ENCODE data around the gene TRIM33.

The TRIM33 gene

GRCh38 chr1:114540272-114540671 lies 29.3 kb upstream of the TRIM33 start:
- Histone ChIP-seq H3K4me3 (ENCODE audit: low read length) (no peak overlapping the region), H3K36me3 (ENCODE audit: control insufficient read depth, insufficient read depth, low read length) (no peaks in the 10 kb centered on the region), H3K9ac (ENCODE audit: low read length) (no peak overlapping the region), H3K4me1 (ENCODE audit: control insufficient read depth, insufficient read depth, low read length) (no peaks in the 10 kb centered on the region), H3K9me3 (ENCODE audit: control insufficient read depth, low read length) (no peaks in the 10 kb centered on the region), H3K27me3 (ENCODE audit: control insufficient read depth, insufficient read depth, low read length) (no peaks in the 10 kb centered on the region)

GRCh38 chr1:114536043-114536442 lies 25.0 kb upstream of the TRIM33 start:
- Histone ChIP-seq H3K27me3 (ENCODE audit: control insufficient read depth, insufficient read depth, low read length) (no peaks in the 10 kb centered on the region), H3K9ac (ENCODE audit: low read length) (no peak overlapping the region), H3K4me3 (ENCODE audit: low read length) (no peak overlapping the region), H3K36me3 (ENCODE audit: control insufficient read depth, insufficient read depth, low read length) (no peaks in the 10 kb centered on the region), H3K4me1 (ENCODE audit: control insufficient read depth, insufficient read depth, low read length) (no peaks in the 10 kb centered on the region), H3K9me3 (ENCODE audit: control insufficient read depth, low read length) (no peaks in the 10 kb centered on the region)

- no peak overlapping the region for H3K4me3 ChIP-seq (ENCODE audit: low read length)
- no peaks in the 10 kb centered on the region for H3K36me3 ChIP-seq (ENCODE audit: control insufficient read depth, insufficient read depth, low read length)
- no peaks in the 10 kb centered on the region for H3K9me3 ChIP-seq (ENCODE audit: control insufficient read depth, low read length)
- no peaks in the 10 kb centered on the region for H3K27me3 ChIP-seq (ENCODE audit: control insufficient read depth, insufficient read depth, low read length)
- no peaks in the 10 kb centered on the region for H3K4me1 ChIP-seq (ENCODE audit: control insufficient read depth, insufficient read depth, low read length)
- H3K9ac ChIP-seq (ENCODE audit: low read length), result no peak overlapping the region
Observed at GRCh38 chr1:114535401-114535800, 24.4 kb upstream of the TRIM33 start.

GRCh38 chr1:114531094-114531493 lies 20.1 kb upstream of the TRIM33 start:
- Histone ChIP-seq H3K27me3 (ENCODE audit: control insufficient read depth, insufficient read depth, low read length) (no peaks in the 10 kb centered on the region), H3K9ac (ENCODE audit: low read length) (no peak overlapping the region), H3K36me3 (ENCODE audit: control insufficient read depth, insufficient read depth, low read length) (no peaks in the 10 kb centered on the region), H3K9me3 (ENCODE audit: control insufficient read depth, low read length) (no peaks in the 10 kb centered on the region), H3K4me1 (ENCODE audit: control insufficient read depth, insufficient read depth, low read length) (no peaks in the 10 kb centered on the region), H3K4me3 (ENCODE audit: low read length) (no peak overlapping the region)

- no peaks in the 10 kb centered on the region for H3K36me3 ChIP-seq (ENCODE audit: control insufficient read depth, insufficient read depth, low read length)
- H3K27me3 ChIP-seq (ENCODE audit: control insufficient read depth, insufficient read depth, low read length), result no peaks in the 10 kb centered on the region
- H3K9me3 ChIP-seq (ENCODE audit: control insufficient read depth, low read length), result no peaks in the 10 kb centered on the region
- H3K4me3 ChIP-seq (ENCODE audit: low read length), result no peak overlapping the region
- H3K9ac ChIP-seq (ENCODE audit: low read length), result no peak overlapping the region
- H3K4me1 ChIP-seq (ENCODE audit: control insufficient read depth, insufficient read depth, low read length), result no peaks in the 10 kb centered on the region
Observed at GRCh38 chr1:114530224-114530623, 19.2 kb upstream of the TRIM33 start.

- H3K27me3 ChIP-seq (ENCODE audit: control insufficient read depth, insufficient read depth, low read length), result no peaks in the 10 kb centered on the region
- no peak overlapping the region for H3K4me3 ChIP-seq (ENCODE audit: low read length)
- H3K9ac ChIP-seq (ENCODE audit: low read length), result no peak overlapping the region
- no peaks in the 10 kb centered on the region for H3K36me3 ChIP-seq (ENCODE audit: control insufficient read depth, insufficient read depth, low read length)
- H3K9me3 ChIP-seq (ENCODE audit: control insufficient read depth, low read length), result no peaks in the 10 kb centered on the region
- no peaks in the 10 kb centered on the region for H3K4me1 ChIP-seq (ENCODE audit: control insufficient read depth, insufficient read depth, low read length)
Observed at GRCh38 chr1:114524944-114525343, 13.9 kb upstream of the TRIM33 start.

- Histone ChIP-seq H3K4me3 (ENCODE audit: low read length) (no peak overlapping the region), H3K27me3 (ENCODE audit: control insufficient read depth, insufficient read depth, low read length) (no peaks in the 10 kb centered on the region), H3K9me3 (ENCODE audit: control insufficient read depth, low read length) (no peaks in the 10 kb centered on the region), H3K36me3 (ENCODE audit: control insufficient read depth, insufficient read depth, low read length) (no peaks in the 10 kb centered on the region), H3K9ac (ENCODE audit: low read length) (no peak overlapping the region), H3K4me1 (ENCODE audit: control insufficient read depth, insufficient read depth, low read length) (no peaks in the 10 kb centered on the region)
Observed at GRCh38 chr1:114522264-114522575, 11.2 kb upstream of the TRIM33 start.

- H3K4me3 ChIP-seq (ENCODE audit: low read length), result no peak overlapping the region
- no peak overlapping the region for H3K9ac ChIP-seq (ENCODE audit: low read length)
- no peaks in the 10 kb centered on the region for H3K4me1 ChIP-seq (ENCODE audit: control insufficient read depth, insufficient read depth, low read length)
- no peaks in the 10 kb centered on the region for H3K27me3 ChIP-seq (ENCODE audit: control insufficient read depth, insufficient read depth, low read length)
- H3K36me3 ChIP-seq (ENCODE audit: control insufficient read depth, insufficient read depth, low read length), result no peaks in the 10 kb centered on the region
- H3K9me3 ChIP-seq (ENCODE audit: control insufficient read depth, low read length), result no peaks in the 10 kb centered on the region
Observed at GRCh38 chr1:114521396-114522263, 10.6 kb upstream of the TRIM33 start.

- H3K27me3 ChIP-seq (ENCODE audit: control insufficient read depth, insufficient read depth, low read length), result no peaks in the 10 kb centered on the region
- H3K9me3 ChIP-seq (ENCODE audit: control insufficient read depth, low read length), result no peaks in the 10 kb centered on the region
- H3K9ac ChIP-seq (ENCODE audit: low read length), result no peak overlapping the region
- H3K4me1 ChIP-seq (ENCODE audit: control insufficient read depth, insufficient read depth, low read length), result peaks cover 6% of the 10 kb centered on the region
- H3K4me3 ChIP-seq (ENCODE audit: low read length), result no peak overlapping the region
- H3K36me3 ChIP-seq (ENCODE audit: control insufficient read depth, insufficient read depth, low read length), result no peaks in the 10 kb centered on the region
Observed at GRCh38 chr1:114517348-114517747, 6.3 kb upstream of the TRIM33 start.

- Histone ChIP-seq H3K27me3 (ENCODE audit: control insufficient read depth, insufficient read depth, low read length) (no peaks in the 10 kb centered on the region), H3K36me3 (ENCODE audit: control insufficient read depth, insufficient read depth, low read length) (no peaks in the 10 kb centered on the region), H3K4me1 (ENCODE audit: control insufficient read depth, insufficient read depth, low read length) (peaks cover 25% of the 10 kb centered on the region), H3K4me3 (ENCODE audit: low read length) (no peak overlapping the region), H3K9me3 (ENCODE audit: control insufficient read depth, low read length) (no peaks in the 10 kb centered on the region), H3K9ac (ENCODE audit: low read length) (no peak overlapping the region)
Observed at GRCh38 chr1:114512595-114513280, 1.7 kb upstream of the TRIM33 start.

- Histone ChIP-seq H3K9me3 (ENCODE audit: control insufficient read depth, low read length) (no peaks in the 10 kb centered on the region), H3K9ac (ENCODE audit: low read length) (peak overlapping the region; percentile 85), H3K4me3 (ENCODE audit: low read length) (peak overlapping the region; percentile 90), H3K27me3 (ENCODE audit: control insufficient read depth, insufficient read depth, low read length) (no peaks in the 10 kb centered on the region), H3K4me1 (ENCODE audit: control insufficient read depth, insufficient read depth, low read length) (peaks cover 28% of the 10 kb centered on the region), H3K36me3 (ENCODE audit: control insufficient read depth, insufficient read depth, low read length) (no peaks in the 10 kb centered on the region)
Observed at GRCh38 chr1:114510274-114511031, 550 bp downstream of the TRIM33 start.

All from mucosa of stomach (tissue), 1 donor.